Measurements from ENCODE around the gene STC2. TPM values are rescaled to one million over a fixed set of nuclear protein-coding genes. Genes with fewer than 3 reads are reported as not detected.
A peak's percentile ranks its signal among the peaks of the same experiment; 100 is the strongest.

Gene STC2
- total and polyA plus RNA-seq, 2 experiments from 2014 or later = 184 to 330 TPM

DNA sequence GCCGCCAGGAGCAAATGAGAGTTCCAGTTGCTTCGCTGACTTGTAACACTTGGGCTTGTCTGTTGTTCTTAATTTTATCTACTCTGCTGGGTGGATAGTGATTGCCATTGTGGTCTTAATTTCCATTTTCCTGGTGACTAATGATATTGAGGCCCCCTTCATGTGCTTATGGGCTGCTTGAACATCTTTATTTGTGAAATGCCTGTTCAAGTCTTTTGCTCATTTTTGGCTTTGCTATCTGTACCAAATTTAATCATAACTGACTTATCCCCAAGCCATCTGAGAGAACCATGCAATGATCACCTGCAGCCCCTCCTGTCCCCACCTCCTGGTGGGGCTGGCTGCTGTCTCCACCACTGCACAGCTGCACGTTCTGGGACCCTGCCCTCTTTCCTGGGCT lies 20.5 kb downstream of the STC2 start:
- H3K9ac ChIP-seq = no peak overlapping the region
- H2AFZ ChIP-seq = no peak overlapping the region
- no peak overlapping the region for H3K4me2 ChIP-seq (ENCODE audit: unreplicated experiment)
- no peak for DNase-seq
- no peaks in the 10 kb centered on the region for H3K36me3 ChIP-seq (ENCODE audit: low read depth)
- 74 to 79% methylated on average over 3 of the region's 3 CpGs for WGBS, 2 experiments (ENCODE audit: low coverage in 1 of 2, low lambda C conversion rate in 2 of 2, missing lambda C conversion rate in 2 of 2)
- in situ Hi-C loops (cut with MboI) = no loop called here
- no peaks in the 10 kb centered on the region for H3K79me2 ChIP-seq (ENCODE audit: insufficient read depth)
- no peak overlapping the region for H3K27ac ChIP-seq
- TF ChIP-seq EZH2phosphoT487 (IDR thresholded peaks at IDR 0.05; ENCODE audit: insufficient read depth, low read depth) (no peak), EZH2 (IDR thresholded peaks at IDR 0.05; ENCODE audit: insufficient read depth, poor library complexity, severe bottlenecking) (no peak)
- no peaks in the 10 kb centered on the region for H3F3A ChIP-seq (ENCODE audit: insufficient read depth)
- H4K20me1 ChIP-seq (ENCODE audit: insufficient read depth) = no peaks in the 10 kb centered on the region
- no peak overlapping the region for H3K4me3 ChIP-seq
- H3K9me3 ChIP-seq (ENCODE audit: low read depth) = no peaks in the 10 kb centered on the region
- H3K27me3 ChIP-seq (replicated peaks; ENCODE audit: insufficient read depth) = no peaks in the 10 kb centered on the region
- H3K9me2 ChIP-seq (ENCODE audit: insufficient read depth) = no peaks in the 10 kb centered on the region
- H3K4me1 ChIP-seq (ENCODE audit: insufficient read depth) = peaks cover 18% of the 10 kb centered on the region

DNA sequence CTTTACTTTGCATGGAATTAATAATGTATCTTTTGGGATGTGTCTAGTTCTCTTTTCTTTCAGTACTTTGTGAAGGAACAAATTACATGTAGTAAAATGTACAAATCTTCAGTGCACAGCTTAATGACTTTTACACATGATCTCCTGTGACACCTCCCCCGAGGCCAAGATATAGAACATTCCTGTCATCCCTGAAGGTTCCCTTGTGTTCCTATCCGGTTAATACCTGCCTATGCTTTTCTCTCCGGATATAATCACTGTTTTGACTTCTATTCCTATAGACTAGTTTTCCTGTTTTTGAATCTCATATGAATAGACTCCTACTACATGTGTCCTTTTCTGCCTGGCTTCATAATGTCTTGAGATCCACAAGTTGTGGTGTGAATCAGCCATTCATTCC lies 21.5 kb downstream of the STC2 start:
- Histone ChIP-seq H3K9me2 (ENCODE audit: insufficient read depth) (no peaks in the 10 kb centered on the region), H3K27ac (no peak overlapping the region), H3F3A (ENCODE audit: insufficient read depth) (no peaks in the 10 kb centered on the region), H3K4me1 (ENCODE audit: insufficient read depth) (peaks cover 25% of the 10 kb centered on the region), H3K36me3 (ENCODE audit: low read depth) (no peaks in the 10 kb centered on the region), H3K9ac (no peak overlapping the region), H2AFZ (no peak overlapping the region), H3K4me2 (ENCODE audit: unreplicated experiment) (no peak overlapping the region), H3K4me3 (no peak overlapping the region), H3K9me3 (ENCODE audit: low read depth) (no peaks in the 10 kb centered on the region), H4K20me1 (ENCODE audit: insufficient read depth) (no peaks in the 10 kb centered on the region), H3K79me2 (ENCODE audit: insufficient read depth) (no peaks in the 10 kb centered on the region), H3K27me3 (replicated peaks; ENCODE audit: insufficient read depth) (no peaks in the 10 kb centered on the region)
- DNase-seq = no peak
- in situ Hi-C loops (cut with MboI) = no loop called here
- WGBS, 2 experiments (ENCODE audit: low coverage in 1 of 2, low lambda C conversion rate in 2 of 2, missing lambda C conversion rate in 2 of 2) = 96 to 98% methylated on average over 3 of the region's 3 CpGs
- no peak for TF ChIP-seq EZH2 (IDR thresholded peaks at IDR 0.05; ENCODE audit: insufficient read depth, poor library complexity, severe bottlenecking)
- no peak for TF ChIP-seq EZH2phosphoT487 (IDR thresholded peaks at IDR 0.05; ENCODE audit: insufficient read depth, low read depth)

- in situ Hi-C loops (cut with MboI) = no loop called here
- H3K79me2 ChIP-seq (ENCODE audit: insufficient read depth) = no peaks in the 10 kb centered on the region
Observed at GRCh38 chr5:173304591-173304988, 23.6 kb downstream of the STC2 start.

GRCh38 chr5:173303878-173304590 lies 24.2 kb downstream of the STC2 start:
- peaks cover 11% of the 10 kb centered on the region for H3K4me1 ChIP-seq (ENCODE audit: insufficient read depth)
- in situ Hi-C loops (cut with MboI) = no loop called here
- no peak overlapping the region for H3K9ac ChIP-seq
- H3K4me3 ChIP-seq = no peak overlapping the region
- H3K27ac ChIP-seq = no peak overlapping the region
- DNase-seq = peak; percentile 32
- no peaks in the 10 kb centered on the region for H4K20me1 ChIP-seq (ENCODE audit: insufficient read depth)
- no peaks in the 10 kb centered on the region for H3K36me3 ChIP-seq (ENCODE audit: low read depth)
- H2AFZ ChIP-seq = no peak overlapping the region
- H3F3A ChIP-seq (ENCODE audit: insufficient read depth) = no peaks in the 10 kb centered on the region
- WGBS, 2 experiments (ENCODE audit: low coverage in 1 of 2, low lambda C conversion rate in 2 of 2, missing lambda C conversion rate in 2 of 2) = 73% methylated on average over 13 of the region's 13 CpGs
- H3K9me2 ChIP-seq (ENCODE audit: insufficient read depth) = no peaks in the 10 kb centered on the region
- TF ChIP-seq EZH2phosphoT487 (IDR thresholded peaks at IDR 0.05; ENCODE audit: insufficient read depth, low read depth) (no peak), EZH2 (IDR thresholded peaks at IDR 0.05; ENCODE audit: insufficient read depth, poor library complexity, severe bottlenecking) (no peak)
- no peaks in the 10 kb centered on the region for H3K27me3 ChIP-seq (replicated peaks; ENCODE audit: insufficient read depth)
- H3K4me2 ChIP-seq (ENCODE audit: unreplicated experiment) = no peak overlapping the region
- no peaks in the 10 kb centered on the region for H3K79me2 ChIP-seq (ENCODE audit: insufficient read depth)
- no peaks in the 10 kb centered on the region for H3K9me3 ChIP-seq (ENCODE audit: low read depth)

More at GRCh38 chr5:173304591-173304988, 23.6 kb downstream of the STC2 start:
- Histone ChIP-seq H3K4me3 (no peak overlapping the region), H3F3A (ENCODE audit: insufficient read depth) (no peaks in the 10 kb centered on the region), H3K9me2 (ENCODE audit: insufficient read depth) (no peaks in the 10 kb centered on the region), H3K36me3 (ENCODE audit: low read depth) (no peaks in the 10 kb centered on the region), H3K4me1 (ENCODE audit: insufficient read depth) (peaks cover 11% of the 10 kb centered on the region), H3K4me2 (ENCODE audit: unreplicated experiment) (no peak overlapping the region), H3K27ac (no peak overlapping the region), H3K9me3 (ENCODE audit: low read depth) (no peaks in the 10 kb centered on the region), H3K9ac (no peak overlapping the region), H4K20me1 (ENCODE audit: insufficient read depth) (no peaks in the 10 kb centered on the region), H2AFZ (no peak overlapping the region), H3K27me3 (replicated peaks; ENCODE audit: insufficient read depth) (no peaks in the 10 kb centered on the region)
- 80 to 89% methylated on average over 10 of the region's 10 CpGs for WGBS, 2 experiments (ENCODE audit: low coverage in 1 of 2, low lambda C conversion rate in 2 of 2, missing lambda C conversion rate in 2 of 2)
- no peak for DNase-seq
- no peak for TF ChIP-seq EZH2 (IDR thresholded peaks at IDR 0.05; ENCODE audit: insufficient read depth, poor library complexity, severe bottlenecking)
- TF ChIP-seq EZH2phosphoT487 (IDR thresholded peaks at IDR 0.05; ENCODE audit: insufficient read depth, low read depth) = no peak
